Large intestine (tissue), 3 donors: ENCODE data around the gene SYNDIG1. TPM values are rescaled to one million over a fixed set of nuclear protein-coding genes. Genes with fewer than 3 reads are reported as not detected.

Experiments
- DNase-seq, 2 donors: peaks; one replicate each; pipeline versions ENCODE4 v3.0.0 to v3.0.0-alpha.2; 2013
- H3K27ac ChIP-seq: one replicate; pipeline ENCODE4 v1.5.1; 2013; ENCODE audit warnings: low read length
- H3K27me3 ChIP-seq: 2 replicates; pipeline ENCODE4 v1.6.1; 2013; ENCODE audit warnings: low read length; ENCODE audit not compliant: control insufficient read depth, insufficient read depth
- H3K36me3 ChIP-seq: 2 replicates; pipeline ENCODE4 v1.6.1; 2013; ENCODE audit warnings: low read length; ENCODE audit not compliant: control insufficient read depth, insufficient read depth
- H3K4me1 ChIP-seq: one replicate; pipeline ENCODE4 v1.6.1; 2013; ENCODE audit warnings: low read length; ENCODE audit not compliant: control insufficient read depth, insufficient read depth
- H3K4me3 ChIP-seq: one replicate; pipeline ENCODE4 v1.5.1; 2013; ENCODE audit warnings: low read length
- H3K9me3 ChIP-seq: one replicate; pipeline ENCODE4 v1.6.1; 2013; ENCODE audit warnings: mild to moderate bottlenecking, low read depth, low read length, moderate library complexity; ENCODE audit not compliant: control insufficient read depth
- WGBS: methylation state at CpG from one replicate; pipeline ENCODE4 v1.1.5; 2013; ENCODE audit warnings: low lambda C conversion rate; ENCODE audit not compliant: insufficient coverage; 5-methylcytosine and 5-hydroxymethylcytosine counted together
- polyA plus RNA-seq: library from polyadenylated mRNA; unstranded; fragments of 120-200 nt; gene quantifications from one replicate; pipeline ENCODE4 v1.2.1, GENCODE V29; 2013

Gene SYNDIG1
- polyA plus RNA-seq, 1 donor = 2.0 TPM

GRCh38 chr20:24448170-24448569 lies 21.3 kb upstream of the SYNDIG1 start:
- Histone ChIP-seq H3K9me3 (no peaks in the 10 kb centered on the region), H3K27ac (no peak overlapping the region), H3K4me3 (no peak overlapping the region), H3K27me3 (no peaks in the 10 kb centered on the region), H3K36me3 (no peaks in the 10 kb centered on the region), H3K4me1 (peaks cover 15% of the 10 kb centered on the region)
- WGBS = no CpG with 5 or more reads among the region's 7 CpGs
- no peak for DNase-seq

GRCh38 chr20:24449026-24449720 lies 20.3 kb upstream of the SYNDIG1 start:
- Histone ChIP-seq H3K4me3 (no peak overlapping the region), H3K4me1 (peaks cover 15% of the 10 kb centered on the region), H3K27me3 (no peaks in the 10 kb centered on the region), H3K9me3 (no peaks in the 10 kb centered on the region), H3K36me3 (no peaks in the 10 kb centered on the region), H3K27ac (no peak overlapping the region)
- WGBS = 100% methylated on average over 1 of the region's 9 CpGs
- no peak for DNase-seq

GRCh38 chr20:24450177-24450576 lies 19.3 kb upstream of the SYNDIG1 start:
- DNase-seq = peak; percentile 56 to 78
- WGBS = no CpG with 5 or more reads among the region's 2 CpGs
- Histone ChIP-seq H3K4me1 (peaks cover 15% of the 10 kb centered on the region), H3K27ac (peak overlapping the region; percentile 42), H3K27me3 (no peaks in the 10 kb centered on the region), H3K4me3 (no peak overlapping the region), H3K9me3 (no peaks in the 10 kb centered on the region), H3K36me3 (no peaks in the 10 kb centered on the region)

DNA sequence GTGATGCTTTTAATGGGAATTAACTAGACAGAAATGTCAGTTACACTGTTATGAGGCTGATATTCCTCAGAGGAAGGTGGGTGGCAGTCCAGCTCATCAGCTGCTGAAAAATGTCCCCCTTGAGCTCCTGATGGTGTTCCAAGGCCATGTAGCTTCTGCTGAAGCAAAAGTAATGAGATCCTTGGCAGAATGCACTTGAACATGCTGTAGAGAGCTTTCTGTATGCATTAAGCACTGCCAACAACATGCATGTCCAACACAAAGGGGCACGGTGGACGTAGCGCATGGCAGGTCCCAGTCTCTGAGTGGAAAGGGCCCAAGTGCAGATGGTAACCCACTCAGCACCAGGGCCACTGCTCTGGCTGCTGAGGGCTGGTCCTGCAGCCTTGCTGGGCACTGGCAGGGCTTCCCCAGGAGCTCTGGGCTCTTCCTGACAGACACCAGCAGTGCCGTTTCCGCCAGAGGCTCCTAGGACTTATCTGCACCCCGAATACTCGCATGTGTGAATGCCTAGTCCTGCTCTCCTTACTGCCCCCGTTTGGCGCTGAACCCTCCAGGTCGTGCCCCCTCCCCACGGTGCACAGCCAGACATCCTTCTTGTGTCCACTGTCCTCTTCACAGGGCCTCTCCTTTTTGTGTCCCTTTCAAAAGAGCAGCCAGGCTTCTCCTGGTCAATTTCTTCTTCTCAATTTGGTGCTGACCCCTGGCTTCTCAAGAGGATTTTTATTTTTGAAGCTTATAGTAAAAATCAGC lies 18.6 kb upstream of the SYNDIG1 start:
- no peaks in the 10 kb centered on the region for H3K36me3 ChIP-seq
- H3K27ac ChIP-seq = peak overlapping the region; percentile 42
- peaks cover 15% of the 10 kb centered on the region for H3K4me1 ChIP-seq
- no CpG with 5 or more reads among the region's 11 CpGs for WGBS
- H3K4me3 ChIP-seq = no peak overlapping the region
- no peak for DNase-seq
- H3K9me3 ChIP-seq = no peaks in the 10 kb centered on the region
- H3K27me3 ChIP-seq = no peaks in the 10 kb centered on the region

DNA sequence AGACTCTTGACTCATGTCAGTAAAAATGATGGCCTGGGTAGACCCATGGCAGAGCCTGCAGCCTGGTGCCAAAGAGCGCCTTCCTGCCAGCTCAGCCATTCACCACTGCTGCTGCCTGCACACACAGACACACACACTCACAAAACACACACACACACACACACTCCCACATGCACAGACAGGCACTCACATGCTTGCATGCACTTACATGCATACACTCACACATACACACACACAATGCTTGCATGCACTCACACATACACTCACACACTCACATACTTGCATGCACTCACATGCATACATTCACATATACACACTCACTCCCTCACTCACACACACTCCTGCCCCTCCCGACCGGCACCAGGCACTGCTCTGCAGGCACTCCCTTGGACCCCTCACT lies 18.0 kb upstream of the SYNDIG1 start:
- no peak for DNase-seq
- Histone ChIP-seq H3K27ac (no peak overlapping the region), H3K27me3 (no peaks in the 10 kb centered on the region), H3K36me3 (no peaks in the 10 kb centered on the region), H3K4me3 (no peak overlapping the region), H3K9me3 (no peaks in the 10 kb centered on the region), H3K4me1 (peaks cover 15% of the 10 kb centered on the region)
- no CpG with 5 or more reads among the region's 3 CpGs for WGBS

DNA sequence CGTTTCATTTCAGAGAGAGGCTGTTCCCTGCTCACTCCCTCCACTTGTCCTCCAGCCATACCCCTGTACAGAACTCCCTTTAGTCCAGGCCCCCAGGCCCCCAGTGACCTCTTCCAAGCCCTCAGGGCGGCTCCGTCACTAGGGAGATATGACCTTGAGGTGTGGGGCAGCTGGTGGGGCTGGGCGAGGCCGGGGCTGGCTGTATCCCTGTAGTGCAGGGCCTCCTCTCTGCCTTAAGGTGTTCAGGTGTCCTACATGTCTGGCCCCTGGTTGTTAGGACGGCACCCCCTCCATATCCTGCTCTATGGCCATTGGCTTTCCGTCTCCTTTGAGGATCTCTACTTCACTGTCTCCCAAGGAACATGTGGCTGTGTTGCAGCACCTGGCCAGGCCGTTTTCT lies 17.4 kb upstream of the SYNDIG1 start:
- Histone ChIP-seq H3K27me3 (no peaks in the 10 kb centered on the region), H3K4me1 (peaks cover 18% of the 10 kb centered on the region), H3K9me3 (no peaks in the 10 kb centered on the region), H3K4me3 (no peak overlapping the region), H3K36me3 (no peaks in the 10 kb centered on the region), H3K27ac (no peak overlapping the region)
- no peak for DNase-seq
- no CpG with 5 or more reads among the region's 8 CpGs for WGBS

- no peaks in the 10 kb centered on the region for H3K36me3 ChIP-seq
- H3K4me3 ChIP-seq = no peak overlapping the region
- no peaks in the 10 kb centered on the region for H3K27me3 ChIP-seq
- peaks cover 18% of the 10 kb centered on the region for H3K4me1 ChIP-seq
- no peak overlapping the region for H3K27ac ChIP-seq
- no peak for DNase-seq
- WGBS = no CpG with 5 or more reads among the region's 9 CpGs
- H3K9me3 ChIP-seq = no peaks in the 10 kb centered on the region
Measured at GRCh38 chr20:24452498-24453127, 16.8 kb upstream of the SYNDIG1 start.

DNA sequence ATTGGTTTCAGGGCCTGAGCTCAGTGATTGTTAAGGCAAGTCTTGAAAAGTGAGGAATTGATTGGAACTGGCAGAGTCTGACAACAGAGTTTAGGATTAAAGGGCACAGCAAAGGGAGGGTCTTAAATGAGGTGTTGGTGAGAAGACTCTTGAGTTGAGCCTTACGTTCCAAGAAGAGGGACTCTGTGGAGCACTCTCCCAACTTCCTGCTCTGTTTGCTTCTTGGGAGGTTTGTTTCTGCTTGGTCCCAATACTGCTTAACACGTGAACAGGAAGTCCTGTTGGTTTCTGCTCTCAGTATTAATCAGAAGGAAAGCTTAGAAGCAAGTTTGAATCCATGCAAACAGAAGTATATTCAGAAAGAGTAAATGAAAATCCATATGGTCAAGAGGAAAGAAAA lies 15.6 kb upstream of the SYNDIG1 start:
- Histone ChIP-seq H3K27me3 (no peaks in the 10 kb centered on the region), H3K9me3 (no peaks in the 10 kb centered on the region), H3K4me1 (peaks cover 10% of the 10 kb centered on the region), H3K4me3 (no peak overlapping the region), H3K27ac (no peak overlapping the region), H3K36me3 (no peaks in the 10 kb centered on the region)
- DNase-seq = no peak
- 100% methylated on average over 1 of the region's 2 CpGs for WGBS

DNA sequence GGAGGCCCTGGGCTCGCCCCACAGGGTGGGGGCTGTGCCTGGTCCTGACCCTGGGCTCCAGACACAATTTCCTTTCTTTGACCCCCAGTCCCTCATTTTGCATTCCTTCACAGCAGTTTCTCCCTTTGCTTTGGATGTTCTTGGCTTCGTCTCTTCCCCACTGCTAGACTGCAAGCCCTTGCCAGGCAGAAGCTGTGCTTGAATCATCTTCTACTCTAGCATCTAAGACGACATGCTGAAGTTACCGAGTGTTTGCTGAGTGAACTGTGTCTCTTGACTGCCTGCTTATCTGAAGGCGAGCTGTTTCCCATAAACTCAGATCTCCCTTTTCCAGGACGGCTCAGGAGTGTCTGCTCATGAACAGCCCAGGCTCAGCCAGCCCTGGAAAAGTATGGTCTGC lies 14.3 kb upstream of the SYNDIG1 start:
- no peaks in the 10 kb centered on the region for H3K36me3 ChIP-seq

DNA sequence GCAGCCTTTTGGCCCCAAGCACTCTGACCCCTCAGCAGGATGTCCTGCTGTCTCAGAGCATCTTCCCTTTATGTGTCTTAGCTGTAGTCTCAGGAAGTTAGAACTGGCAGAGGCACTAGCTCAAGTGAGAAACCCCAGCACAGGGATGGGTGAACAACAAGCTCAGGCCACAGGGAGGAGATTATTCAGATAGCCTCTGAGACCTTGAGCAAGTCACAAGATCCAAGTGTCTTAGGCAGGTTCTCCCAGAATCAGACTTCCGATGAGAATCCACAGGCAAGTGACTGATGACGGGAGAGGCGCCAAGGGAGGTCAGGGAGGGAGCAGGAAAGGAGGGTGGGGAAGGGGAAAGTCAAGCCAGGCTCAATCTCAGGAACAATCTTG lies 13.0 kb upstream of the SYNDIG1 start:
- Histone ChIP-seq H3K36me3 (no peaks in the 10 kb centered on the region), H3K27me3 (no peaks in the 10 kb centered on the region), H3K27ac (no peak overlapping the region), H3K9me3 (no peaks in the 10 kb centered on the region), H3K4me3 (no peak overlapping the region), H3K4me1 (peaks cover 3% of the 10 kb centered on the region)
- 70% methylated on average over 2 of the region's 3 CpGs for WGBS
- DNase-seq = no peak

More for the DNA sequence above, 14.3 kb upstream of the SYNDIG1 start:
- DNase-seq = no peak
- Histone ChIP-seq H3K4me1 (peaks cover 10% of the 10 kb centered on the region), H3K9me3 (no peaks in the 10 kb centered on the region), H3K27ac (no peak overlapping the region), H3K4me3 (no peak overlapping the region), H3K27me3 (no peaks in the 10 kb centered on the region)
- WGBS = no CpG with 5 or more reads among the region's 6 CpGs
